ENCODE measurements around the gene HS2ST1. TPM values are rescaled to one million over a fixed set of nuclear protein-coding genes. Genes with fewer than 3 reads are reported as not detected.

Gene HS2ST1
- total RNA-seq, 4 donors from 2014 or later = 6.3 to 11.7 (median 10.3) TPM

GRCh38 chr1:87120779-87121178 lies 206.3 kb downstream of the HS2ST1 start:
- TF ChIP-seq POLR2AphosphoS5 (IDR thresholded peaks at IDR 0.05) (no peak), CTCF (IDR thresholded peaks at IDR 0.05) (no peak), EP300 (IDR thresholded peaks at IDR 0.05) (no peak), POLR2A (IDR thresholded peaks at IDR 0.05) (no peak)
- no peaks in the 10 kb centered on the region for H3K4me1 ChIP-seq
- no peaks in the 10 kb centered on the region for H3K36me3 ChIP-seq
- no peaks in the 10 kb centered on the region for H3K9me3 ChIP-seq
- DNase-seq (ENCODE audit: low spot score in 2 of 2) = no peak
- no peak overlapping the region for H3K4me3 ChIP-seq
- WGBS = 97% methylated on average over 2 of the region's 2 CpGs
- no peaks in the 10 kb centered on the region for H3K27me3 ChIP-seq
- H3K27ac ChIP-seq = no peak overlapping the region

- DNase-seq (ENCODE audit: low spot score in 2 of 2) = no peak
- Histone ChIP-seq H3K27me3 (no peaks in the 10 kb centered on the region), H3K9me3 (no peaks in the 10 kb centered on the region), H3K36me3 (no peaks in the 10 kb centered on the region), H3K27ac (no peak overlapping the region), H3K4me3 (no peak overlapping the region), H3K4me1 (no peaks in the 10 kb centered on the region)
- WGBS = 56% methylated on average over 7 of the region's 7 CpGs
- TF ChIP-seq POLR2AphosphoS5 (IDR thresholded peaks at IDR 0.05) = no peak
- TF ChIP-seq CTCF (IDR thresholded peaks at IDR 0.05) = no peak
Measured at GRCh38 chr1:87121711-87122163, 207.3 kb downstream of the HS2ST1 start.

GRCh38 chr1:87122243-87122642 lies 207.8 kb downstream of the HS2ST1 start:
- TF ChIP-seq EP300 (IDR thresholded peaks at IDR 0.05) (no peak), POLR2A (IDR thresholded peaks at IDR 0.05) (no peak), POLR2AphosphoS5 (IDR thresholded peaks at IDR 0.05) (no peak), CTCF (IDR thresholded peaks at IDR 0.05) (no peak)
- Histone ChIP-seq H3K9me3 (no peaks in the 10 kb centered on the region), H3K4me1 (no peaks in the 10 kb centered on the region), H3K4me3 (no peak overlapping the region), H3K36me3 (no peaks in the 10 kb centered on the region), H3K27ac (no peak overlapping the region), H3K27me3 (no peaks in the 10 kb centered on the region)
- no peak for DNase-seq (ENCODE audit: low spot score in 2 of 2)
- WGBS = 95% methylated on average over 1 of the region's 1 CpG

GRCh38 chr1:87123610-87124009 lies 209.2 kb downstream of the HS2ST1 start:
- no peaks in the 10 kb centered on the region for H3K27me3 ChIP-seq
- no peaks in the 10 kb centered on the region for H3K36me3 ChIP-seq
- 90% methylated on average over 6 of the region's 6 CpGs for WGBS
- DNase-seq (ENCODE audit: low spot score in 2 of 2) = no peak
- TF ChIP-seq CTCF (IDR thresholded peaks at IDR 0.05) (no peak), POLR2AphosphoS5 (IDR thresholded peaks at IDR 0.05) (no peak), POLR2A (IDR thresholded peaks at IDR 0.05) (no peak), EP300 (IDR thresholded peaks at IDR 0.05) (no peak)
- H3K4me1 ChIP-seq = no peaks in the 10 kb centered on the region
- H3K4me3 ChIP-seq = no peak overlapping the region
- H3K27ac ChIP-seq = no peak overlapping the region
- H3K9me3 ChIP-seq = no peaks in the 10 kb centered on the region

- WGBS = 79% methylated on average over 6 of the region's 6 CpGs
- no peaks in the 10 kb centered on the region for H3K36me3 ChIP-seq
- no peaks in the 10 kb centered on the region for H3K9me3 ChIP-seq
- H3K27ac ChIP-seq = no peak overlapping the region
- H3K4me1 ChIP-seq = peaks cover 18% of the 10 kb centered on the region
- DNase-seq (ENCODE audit: low spot score in 2 of 2) = no peak
- no peak overlapping the region for H3K4me3 ChIP-seq
- TF ChIP-seq EP300 (IDR thresholded peaks at IDR 0.05) (no peak), CTCF (IDR thresholded peaks at IDR 0.05) (no peak)
- no peaks in the 10 kb centered on the region for H3K27me3 ChIP-seq
Measured at GRCh38 chr1:87126886-87127505, 212.6 kb downstream of the HS2ST1 start.
